Nephron progenitor cell (in vitro differentiated cells): ENCODE measurements around the gene KIAA1958.

Experiments used
- DNase-seq: peaks from one replicate; pipeline ENCODE4 v3.0.0; 2021
- H3K27ac Mint-ChIP-seq: 2 replicates; pipeline ENCODE4 v1.8.0; 2021; ENCODE audit warnings: mild to moderate bottlenecking, moderate library complexity, mixed read lengths
- H3K27me3 Mint-ChIP-seq: 2 replicates; pipeline ENCODE4 v1.8.0; 2021; ENCODE audit warnings: mild to moderate bottlenecking, low read depth, mixed read lengths; ENCODE audit not compliant: poor library complexity
- H3K36me3 Mint-ChIP-seq: 2 replicates; pipeline ENCODE4 v1.8.0; 2021; ENCODE audit warnings: low read depth, mixed read lengths
- H3K4me1 Mint-ChIP-seq: 2 replicates; pipeline ENCODE4 v1.8.0; 2021; ENCODE audit warnings: mixed read lengths
- H3K4me3 Mint-ChIP-seq: 2 replicates; pipeline ENCODE4 v1.8.0; 2021; ENCODE audit warnings: mild to moderate bottlenecking, moderate library complexity, mixed read lengths
- H3K9me3 Mint-ChIP-seq: 2 replicates; pipeline ENCODE4 v1.8.0; 2021; ENCODE audit warnings: mild to moderate bottlenecking, moderate library complexity, mixed read lengths
- CTCF ChIP-seq: fragments of 200-600 bp; sonication (generic); IDR thresholded peaks from 2 replicates; pipeline ENCODE4 v1.5.0; 2021; ENCODE audit warnings: antibody characterized with exemption

KIAA1958 gene

GRCh38 chr9:112500842-112501241 is 14.2 kb downstream of the KIAA1958 start:
- Mint-ChIP-seq H3K27ac (no peak overlapping the region), H3K36me3 (peaks cover 92% of the 10 kb centered on the region), H3K4me3 (no peak overlapping the region), H3K4me1 (peaks cover 9% of the 10 kb centered on the region), H3K9me3 (peaks cover 48% of the 10 kb centered on the region), H3K27me3 (no peaks in the 10 kb centered on the region)
- TF ChIP-seq CTCF = no peak
- no peak for DNase-seq

GRCh38 chr9:112501287-112501686 is 14.7 kb downstream of the KIAA1958 start:
- no peak for TF ChIP-seq CTCF
- H3K27ac Mint-ChIP-seq = no peak overlapping the region

GRCh38 chr9:112502175-112502946 is 15.7 kb downstream of the KIAA1958 start:
- H3K27me3 Mint-ChIP-seq = no peaks in the 10 kb centered on the region
- H3K27ac Mint-ChIP-seq = no peak overlapping the region
- DNase-seq = no peak
- H3K4me3 Mint-ChIP-seq = no peak overlapping the region
- H3K9me3 Mint-ChIP-seq = peaks cover 47% of the 10 kb centered on the region
- H3K36me3 Mint-ChIP-seq = peaks cover 80% of the 10 kb centered on the region
- TF ChIP-seq CTCF = no peak
- peaks cover 3% of the 10 kb centered on the region for H3K4me1 Mint-ChIP-seq

More at GRCh38 chr9:112501287-112501686, 14.7 kb downstream of the KIAA1958 start:
- H3K9me3 Mint-ChIP-seq = peaks cover 47% of the 10 kb centered on the region
- no peaks in the 10 kb centered on the region for H3K27me3 Mint-ChIP-seq
- H3K4me3 Mint-ChIP-seq = no peak overlapping the region
- H3K4me1 Mint-ChIP-seq = peaks cover 9% of the 10 kb centered on the region
- DNase-seq = no peak
- H3K36me3 Mint-ChIP-seq = peaks cover 90% of the 10 kb centered on the region

DNA sequence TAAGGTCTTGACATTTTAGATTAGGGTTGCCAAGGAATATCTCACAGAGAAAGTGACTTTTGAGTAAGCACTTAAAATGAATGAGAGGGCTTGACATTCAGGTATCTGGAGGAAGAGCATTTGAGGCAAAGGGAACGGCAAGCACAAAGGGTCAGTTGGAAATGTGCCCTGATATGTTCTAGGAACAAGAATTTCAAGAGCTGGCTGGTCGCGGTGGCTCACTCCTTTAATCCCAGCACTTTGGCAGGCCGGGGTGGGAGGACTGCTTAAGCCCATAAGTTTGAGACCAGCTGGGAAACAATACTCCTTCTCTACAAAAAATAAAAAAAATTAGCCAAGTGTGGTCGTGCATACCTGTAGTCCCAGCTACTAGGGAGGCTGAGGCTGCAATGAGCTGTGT is 16.5 kb downstream of the KIAA1958 start:
- peaks cover 78% of the 10 kb centered on the region for H3K36me3 Mint-ChIP-seq
- H3K27me3 Mint-ChIP-seq = no peaks in the 10 kb centered on the region
- TF ChIP-seq CTCF = no peak
- DNase-seq = no peak
- peaks cover 3% of the 10 kb centered on the region for H3K4me1 Mint-ChIP-seq
- no peak overlapping the region for H3K27ac Mint-ChIP-seq
- no peak overlapping the region for H3K4me3 Mint-ChIP-seq
- peaks cover 41% of the 10 kb centered on the region for H3K9me3 Mint-ChIP-seq

GRCh38 chr9:112505086-112505485 is 18.5 kb downstream of the KIAA1958 start:
- Mint-ChIP-seq H3K27me3 (no peaks in the 10 kb centered on the region), H3K27ac (no peak overlapping the region), H3K9me3 (peaks cover 30% of the 10 kb centered on the region), H3K4me3 (no peak overlapping the region), H3K36me3 (peaks cover 62% of the 10 kb centered on the region), H3K4me1 (peaks cover 3% of the 10 kb centered on the region)
- DNase-seq = no peak
- TF ChIP-seq CTCF = no peak

DNA sequence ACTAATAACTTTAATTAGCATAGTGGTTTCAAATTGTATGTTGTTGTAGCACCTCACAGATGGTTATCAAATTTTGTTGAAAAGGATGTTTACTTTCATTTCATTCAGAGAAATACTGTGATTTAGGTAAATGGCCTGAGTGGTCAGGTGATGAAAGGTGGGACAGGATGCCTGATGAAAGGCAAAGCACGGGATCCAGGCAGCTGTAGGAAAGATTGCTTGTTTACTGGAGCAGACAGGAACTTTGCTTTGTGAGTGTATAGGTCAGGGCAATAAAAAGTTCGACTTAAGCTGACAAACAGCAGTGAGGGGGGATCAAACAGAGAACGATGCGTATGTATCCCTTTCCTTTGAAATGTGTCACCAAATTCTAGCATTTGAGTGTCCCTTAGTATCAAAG is 19.0 kb downstream of the KIAA1958 start:
- no peaks in the 10 kb centered on the region for H3K27me3 Mint-ChIP-seq
- H3K4me3 Mint-ChIP-seq = no peak overlapping the region
- no peak for DNase-seq
- peaks cover 30% of the 10 kb centered on the region for H3K9me3 Mint-ChIP-seq
- H3K27ac Mint-ChIP-seq = peak overlapping the region; percentile 58
- H3K36me3 Mint-ChIP-seq = peaks cover 58% of the 10 kb centered on the region
- no peak for TF ChIP-seq CTCF
- peaks cover 3% of the 10 kb centered on the region for H3K4me1 Mint-ChIP-seq
